NCI-H2081 treated with DMSO at 0.1 percent for 48 hours (cell line): Measurements from ENCODE around the gene GNAS-AS1.
"Not testable (repeated sequence)": the region's sequence is repeated elsewhere in the genome, so short reads cannot be mapped to it uniquely, and the experiment has no call there.

ENCODE experiments used
- DNase-seq: peaks from one replicate; lab custom pipeline; 2025; lab: John Stamatoyannopoulos, UW

The GNAS-AS1 gene

GRCh38 chr20:58835231-58835630, 15.5 kb downstream of the GNAS-AS1 start:
- DNase-seq, result no peak

GRCh38 chr20:58833921-58834320, 16.8 kb downstream of the GNAS-AS1 start:
- DNase-seq, result no peak

- DNase-seq, result no peak
Measured at GRCh38 chr20:58832457-58832856, 18.2 kb downstream of the GNAS-AS1 start.

- no peak for DNase-seq
Measured at GRCh38 chr20:58829531-58829941, 21.2 kb downstream of the GNAS-AS1 start.

GRCh38 chr20:58828804-58829203, 21.9 kb downstream of the GNAS-AS1 start:
- not testable (repeated sequence) for DNase-seq

- no peak for DNase-seq
Measured at GRCh38 chr20:58828136-58828535, 22.6 kb downstream of the GNAS-AS1 start.

- DNase-seq, result no peak
Measured at GRCh38 chr20:58826271-58826670, 24.4 kb downstream of the GNAS-AS1 start.

GRCh38 chr20:58825450-58825849, 25.3 kb downstream of the GNAS-AS1 start:
- DNase-seq, result no peak

- DNase-seq, result no peak
Measured at GRCh38 chr20:58824843-58825242, 25.9 kb downstream of the GNAS-AS1 start.

GRCh38 chr20:58822748-58823730, 27.7 kb downstream of the GNAS-AS1 start:
- no peak for DNase-seq

- DNase-seq, result no peak
Measured at GRCh38 chr20:58822149-58822548, 28.6 kb downstream of the GNAS-AS1 start.

GRCh38 chr20:58820515-58820914, 30.2 kb downstream of the GNAS-AS1 start:
- not testable (repeated sequence) for DNase-seq

- DNase-seq, result no peak
Measured at GRCh38 chr20:58819921-58820320, 30.8 kb downstream of the GNAS-AS1 start.

- no peak for DNase-seq
Measured at GRCh38 chr20:58818586-58819285, 32.0 kb downstream of the GNAS-AS1 start.

GRCh38 chr20:58817748-58818147, 33.0 kb downstream of the GNAS-AS1 start:
- no peak for DNase-seq

- no peak for DNase-seq
Measured at GRCh38 chr20:58816957-58817651, 33.6 kb downstream of the GNAS-AS1 start.

- DNase-seq, result no peak
Measured at GRCh38 chr20:58816051-58816450, 34.7 kb downstream of the GNAS-AS1 start.

GRCh38 chr20:58815448-58815847, 35.3 kb downstream of the GNAS-AS1 start:
- DNase-seq, result no peak

- DNase-seq, result no peak
Measured at GRCh38 chr20:58813369-58813768, 37.3 kb downstream of the GNAS-AS1 start.

GRCh38 chr20:58811334-58811733, 39.4 kb downstream of the GNAS-AS1 start:
- DNase-seq, result no peak

GRCh38 chr20:58810879-58811250, 39.8 kb downstream of the GNAS-AS1 start:
- no peak for DNase-seq

- no peak for DNase-seq
Measured at GRCh38 chr20:58810116-58810878, 40.4 kb downstream of the GNAS-AS1 start.
